ENCODE results near the gene NCAPD2.

DNA sequence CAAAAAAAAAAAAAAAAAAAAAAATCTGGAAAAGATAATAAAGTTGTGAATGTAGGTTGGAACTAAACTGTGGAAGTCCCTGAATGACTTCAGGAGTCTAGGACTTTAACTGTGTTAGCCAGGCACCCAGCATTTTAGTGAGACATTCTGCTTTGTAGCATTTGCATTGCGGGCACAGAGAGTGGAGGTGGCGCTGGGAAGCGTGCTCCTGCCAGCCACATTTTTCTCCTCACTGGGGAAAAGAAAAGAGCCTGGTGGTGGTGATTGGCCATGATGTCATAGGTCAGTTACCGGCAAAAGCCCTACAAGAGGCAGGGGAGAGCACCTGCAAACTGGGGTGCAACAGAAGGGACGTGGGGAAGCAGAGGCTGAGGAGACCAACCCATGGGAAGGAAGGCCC is 30.7 kb downstream of the NCAPD2 start:
- no peak for TF ChIP-seq POLR2A (IDR thresholded peaks at IDR 0.05)
- TF ChIP-seq, protein P1, sequence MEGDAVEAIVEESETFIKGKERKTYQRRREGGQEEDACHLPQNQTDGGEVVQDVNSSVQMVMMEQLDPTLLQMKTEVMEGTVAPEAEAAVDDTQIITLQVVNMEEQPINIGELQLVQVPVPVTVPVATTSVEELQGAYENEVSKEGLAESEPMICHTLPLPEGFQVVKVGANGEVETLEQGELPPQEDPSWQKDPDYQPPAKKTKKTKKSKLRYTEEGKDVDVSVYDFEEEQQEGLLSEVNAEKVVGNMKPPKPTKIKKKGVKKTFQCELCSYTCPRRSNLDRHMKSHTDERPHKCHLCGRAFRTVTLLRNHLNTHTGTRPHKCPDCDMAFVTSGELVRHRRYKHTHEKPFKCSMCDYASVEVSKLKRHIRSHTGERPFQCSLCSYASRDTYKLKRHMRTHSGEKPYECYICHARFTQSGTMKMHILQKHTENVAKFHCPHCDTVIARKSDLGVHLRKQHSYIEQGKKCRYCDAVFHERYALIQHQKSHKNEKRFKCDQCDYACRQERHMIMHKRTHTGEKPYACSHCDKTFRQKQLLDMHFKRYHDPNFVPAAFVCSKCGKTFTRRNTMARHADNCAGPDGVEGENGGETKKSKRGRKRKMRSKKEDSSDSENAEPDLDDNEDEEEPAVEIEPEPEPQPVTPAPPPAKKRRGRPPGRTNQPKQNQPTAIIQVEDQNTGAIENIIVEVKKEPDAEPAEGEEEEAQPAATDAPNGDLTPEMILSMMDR (IDR thresholded peaks at IDR 0.05): no peak
